SK-N-MC (cell line): ENCODE measurements around the gene CARD10.
"Not testable (repeated sequence)": the region's sequence is repeated elsewhere in the genome, so short reads cannot be mapped to it uniquely, and the experiment has no call there.

Experiments
- DNase-seq: peaks from one replicate; pipeline ENCODE4 v3.0.0-alpha.2; 2011; ENCODE audit warnings: low read depth, low spot score
- H3K27ac ChIP-seq: fragments of 200-600 bp; sonication (generic); 2 replicates; pipeline ENCODE4 v1.5.1; 2016; ENCODE audit warnings: mixed run types
- H3K36me3 ChIP-seq: fragments of 200-600 bp; sonication (generic); 2 replicates; pipeline ENCODE4 v1.6.1; 2017; ENCODE audit warnings: antibody characterized with exemption, low read length, mixed read lengths; ENCODE audit not compliant: insufficient read depth
- H3K4me3 ChIP-seq: fragments of 200-600 bp; sonication (generic); 2 replicates; pipeline ENCODE4 v1.5.1; 2016
- H3K9ac ChIP-seq: fragments of 200-600 bp; sonication (generic); 2 replicates; pipeline ENCODE4 v1.8.0; 2017; ENCODE audit warnings: mixed run types, mixed read lengths; ENCODE audit not compliant: insufficient read length
- H3K9me3 ChIP-seq: fragments of 200-600 bp; sonication (generic); 2 replicates; pipeline ENCODE4 v1.6.1; 2017; ENCODE audit warnings: low read depth, mild to moderate bottlenecking, antibody characterized with exemption, low read length, moderate library complexity, mixed read lengths
- EZH2 ChIP-seq: fragments of 200-600 bp; sonication (generic); IDR thresholded peaks from one replicate; pipeline ENCODE4 v1.6.1; 2017; ENCODE audit warnings: antibody characterized with exemption
- FOXP2 ChIP-seq: optimal IDR thresholded peaks from 2 replicates; pipeline ENCODE3; 2011; ENCODE audit warnings: mild to moderate bottlenecking, moderate library complexity; ENCODE audit not compliant: insufficient read depth; ENCODE audit errors: extremely low read length, control extremely low read depth
- POLR2AphosphoS5 ChIP-seq: IDR thresholded peaks from 2 replicates; pipeline ENCODE4 v1.6.1; 2012; ENCODE audit warnings: mild to moderate bottlenecking, low read depth, low read length, borderline replicate concordance

The CARD10 gene

DNA sequence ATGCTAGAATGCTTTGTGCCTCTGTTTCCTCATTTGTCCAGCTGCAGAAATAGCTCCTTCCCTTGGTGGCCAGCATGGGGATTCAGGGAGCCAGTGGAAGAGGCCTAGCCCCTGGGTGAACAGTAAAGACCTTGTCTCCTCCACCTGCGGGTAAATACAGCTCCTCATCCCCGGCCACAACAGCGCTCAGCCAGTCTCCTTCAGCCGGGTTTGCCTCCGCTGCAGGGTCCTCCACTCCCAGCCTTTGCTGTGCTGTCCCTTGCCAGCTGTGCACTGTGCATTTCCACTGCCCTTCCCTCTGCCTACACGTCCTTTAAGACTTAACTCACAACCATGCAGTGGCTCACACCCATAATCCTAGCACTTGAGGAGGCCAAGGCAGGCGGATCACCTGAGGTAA is 39.6 kb upstream of the CARD10 start:
- no peak overlapping the region for H3K4me3 ChIP-seq
- H3K9ac ChIP-seq = no peak overlapping the region
- DNase-seq = no peak
- H3K9me3 ChIP-seq = no peaks in the 10 kb centered on the region
- TF ChIP-seq POLR2AphosphoS5 (no peak), EZH2 (no peak), FOXP2 (no peak)
- H3K36me3 ChIP-seq = no peaks in the 10 kb centered on the region
- no peak overlapping the region for H3K27ac ChIP-seq

DNA sequence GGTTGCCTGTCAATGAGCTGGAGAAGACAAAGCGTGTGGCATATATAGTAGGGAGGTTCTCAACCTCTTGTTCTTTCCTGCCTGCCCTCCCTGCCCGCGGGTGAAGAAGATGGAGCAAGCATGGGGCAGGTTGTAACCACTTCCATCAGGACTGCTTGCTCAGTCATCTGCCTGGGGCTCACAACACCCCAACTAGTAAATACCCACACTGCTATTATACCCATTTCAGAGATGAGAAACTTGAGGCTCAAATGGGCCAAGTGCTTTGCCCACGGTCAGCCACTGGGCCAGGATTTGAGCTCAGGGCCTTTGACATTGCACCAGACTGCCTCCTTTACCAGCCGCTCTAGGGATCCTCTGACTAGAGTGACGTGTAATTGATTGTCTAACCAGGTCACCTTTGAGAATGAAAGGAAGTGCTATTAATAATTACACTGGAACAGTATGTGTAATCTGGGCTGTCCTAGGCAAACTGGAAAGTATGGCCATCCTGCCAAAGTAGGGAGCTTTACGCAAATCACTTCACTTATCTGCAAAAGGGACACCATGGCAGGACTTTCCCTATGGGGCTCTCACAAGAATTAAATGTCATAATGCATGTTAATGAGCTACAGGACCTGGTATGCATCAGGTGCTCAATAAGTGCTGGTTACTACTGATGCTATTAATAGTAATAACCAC is 38.2 kb upstream of the CARD10 start:
- no peak overlapping the region for H3K27ac ChIP-seq

DNA sequence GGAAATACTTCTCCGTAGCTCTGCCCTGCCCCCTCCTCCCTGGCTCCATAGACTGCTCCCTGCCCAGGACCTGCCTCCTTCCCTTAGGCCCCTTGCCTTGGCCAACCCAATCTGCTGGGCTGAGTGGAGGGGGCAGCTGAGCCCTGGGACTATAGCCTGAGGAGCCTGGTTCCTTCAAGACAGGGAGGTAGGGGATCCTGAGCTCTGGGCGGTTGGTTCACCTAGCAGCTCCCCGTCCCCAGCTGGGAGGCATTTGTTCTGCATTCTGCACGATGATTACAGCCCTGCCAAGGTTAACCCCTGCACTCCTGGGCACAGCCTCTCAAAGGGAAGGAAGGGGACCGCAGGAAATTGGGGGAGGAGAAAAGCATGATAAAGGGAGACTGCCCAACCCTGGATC is 37.5 kb upstream of the CARD10 start:
- TF ChIP-seq POLR2AphosphoS5 = no peak
- Histone ChIP-seq H3K9me3 (no peaks in the 10 kb centered on the region), H3K4me3 (no peak overlapping the region), H3K27ac (no peak overlapping the region), H3K36me3 (no peaks in the 10 kb centered on the region), H3K9ac (no peak overlapping the region)
- DNase-seq = no peak

More for the DNA sequence above, 38.2 kb upstream of the CARD10 start:
- no peak for DNase-seq
- Histone ChIP-seq H3K9ac (no peak overlapping the region), H3K9me3 (no peaks in the 10 kb centered on the region), H3K36me3 (no peaks in the 10 kb centered on the region), H3K4me3 (no peak overlapping the region)
- TF ChIP-seq EZH2 (no peak), FOXP2 (no peak), POLR2AphosphoS5 (no peak)

DNA sequence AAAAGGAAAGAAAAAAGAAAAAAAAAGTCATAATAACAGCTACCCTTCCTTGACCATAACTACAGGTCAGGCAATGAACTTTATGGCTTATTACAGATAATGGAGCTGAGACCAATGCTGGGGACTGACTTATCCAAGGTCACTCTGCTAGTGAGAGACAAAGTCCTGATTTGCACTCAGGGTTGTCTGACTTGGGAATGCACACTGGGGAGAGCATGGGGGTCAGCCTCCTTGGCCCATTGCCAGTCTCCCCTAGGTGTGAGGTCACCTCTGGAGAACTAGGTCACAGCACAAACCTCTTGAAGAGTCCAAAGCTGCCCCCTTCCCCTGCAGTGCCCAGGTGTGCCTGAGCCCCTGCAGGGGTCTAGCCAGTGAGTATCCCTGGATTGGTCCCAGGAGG is 35.8 kb upstream of the CARD10 start:
- Histone ChIP-seq H3K9ac (no peak overlapping the region), H3K9me3 (no peaks in the 10 kb centered on the region), H3K27ac (no peak overlapping the region), H3K36me3 (no peaks in the 10 kb centered on the region), H3K4me3 (no peak overlapping the region)
- DNase-seq = no peak
- no peak for TF ChIP-seq POLR2AphosphoS5
- no peak for TF ChIP-seq FOXP2
- no peak for TF ChIP-seq EZH2

DNA sequence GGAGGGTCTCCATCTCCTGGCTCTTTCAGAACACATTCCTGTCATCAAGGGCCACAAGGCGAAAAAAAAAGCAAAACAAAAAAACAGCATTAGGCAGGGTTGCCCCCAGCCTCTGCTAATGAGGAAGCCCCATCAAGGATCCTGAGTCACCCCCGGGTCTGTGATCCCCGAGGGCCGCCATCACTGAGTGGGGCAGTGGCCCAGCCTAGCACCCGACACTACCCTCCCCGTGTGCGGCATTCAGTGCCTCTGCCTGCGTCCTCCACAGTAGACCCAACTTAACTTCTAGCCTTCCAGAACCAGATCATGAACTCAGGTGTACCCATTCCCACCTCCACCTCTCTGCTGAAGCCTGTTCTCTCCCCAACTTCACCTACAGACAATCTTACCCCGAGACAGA is 34.5 kb upstream of the CARD10 start:
- TF ChIP-seq FOXP2 (no peak), EZH2 (no peak), POLR2AphosphoS5 (no peak)
- no peak overlapping the region for H3K27ac ChIP-seq

DNA sequence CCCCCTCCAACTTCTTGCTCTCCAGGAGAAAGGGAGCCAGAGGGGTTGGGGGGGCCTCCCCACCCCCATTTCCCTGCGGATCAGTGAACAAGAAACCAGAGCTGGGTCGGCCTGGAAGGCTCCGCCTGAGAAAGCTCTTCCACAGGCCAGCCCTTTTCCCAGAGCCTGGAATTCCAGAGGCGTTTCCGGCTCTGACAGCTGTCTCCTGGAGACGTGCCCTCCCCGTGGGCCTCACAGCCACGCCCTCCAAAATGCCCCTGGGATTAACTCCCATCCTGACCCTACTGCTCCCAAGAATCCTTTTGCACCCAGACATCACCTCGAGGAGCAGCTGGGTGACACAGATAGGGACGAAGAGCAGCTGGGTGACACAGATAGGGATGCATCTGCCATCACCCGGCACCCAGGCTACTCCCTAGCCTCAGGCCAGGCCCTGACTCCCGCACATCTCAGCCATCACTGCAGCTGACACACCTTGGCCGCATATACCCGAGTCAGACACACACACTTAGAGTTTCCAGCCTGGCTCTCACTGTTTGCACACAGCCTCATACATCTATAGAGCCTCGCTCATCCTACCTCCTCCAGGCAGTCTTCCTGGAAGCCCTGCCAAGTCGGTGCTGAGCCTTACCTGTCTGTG is 33.4 kb upstream of the CARD10 start:
- no peaks in the 10 kb centered on the region for H3K9me3 ChIP-seq
- no peak overlapping the region for H3K27ac ChIP-seq
- no peak for TF ChIP-seq POLR2AphosphoS5
- no peak overlapping the region for H3K4me3 ChIP-seq
- no peak for DNase-seq
- no peak overlapping the region for H3K9ac ChIP-seq
- no peaks in the 10 kb centered on the region for H3K36me3 ChIP-seq

More for the DNA sequence above, 34.5 kb upstream of the CARD10 start:
- DNase-seq = no peak
- Histone ChIP-seq H3K36me3 (no peaks in the 10 kb centered on the region), H3K4me3 (no peak overlapping the region), H3K9me3 (no peaks in the 10 kb centered on the region), H3K9ac (no peak overlapping the region)

DNA sequence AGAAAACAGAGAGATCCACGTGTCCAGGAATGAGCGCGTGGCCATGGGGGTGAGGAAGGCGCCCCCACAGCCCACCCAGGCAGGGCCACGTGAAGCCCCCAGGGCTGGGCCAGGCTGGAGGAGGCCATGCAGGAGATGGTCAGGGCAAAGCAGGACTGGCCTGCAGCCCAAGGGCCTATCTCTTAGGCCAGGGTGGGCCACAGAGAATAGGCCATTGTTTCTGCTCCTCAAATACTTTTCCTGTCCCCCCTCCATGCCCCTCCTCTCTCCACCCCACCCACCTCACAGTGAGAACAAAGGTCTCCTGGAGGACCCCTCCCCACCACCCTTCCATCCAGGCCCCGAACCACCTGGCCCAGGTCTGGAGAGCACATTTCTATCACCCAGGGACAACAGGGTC is 32.8 kb upstream of the CARD10 start:
- Histone ChIP-seq H3K4me3 (no peak overlapping the region), H3K9ac (no peak overlapping the region), H3K9me3 (no peaks in the 10 kb centered on the region), H3K27ac (no peak overlapping the region), H3K36me3 (no peaks in the 10 kb centered on the region)
- DNase-seq = no peak
- TF ChIP-seq FOXP2 (no peak), EZH2 (no peak), POLR2AphosphoS5 (no peak)

DNA sequence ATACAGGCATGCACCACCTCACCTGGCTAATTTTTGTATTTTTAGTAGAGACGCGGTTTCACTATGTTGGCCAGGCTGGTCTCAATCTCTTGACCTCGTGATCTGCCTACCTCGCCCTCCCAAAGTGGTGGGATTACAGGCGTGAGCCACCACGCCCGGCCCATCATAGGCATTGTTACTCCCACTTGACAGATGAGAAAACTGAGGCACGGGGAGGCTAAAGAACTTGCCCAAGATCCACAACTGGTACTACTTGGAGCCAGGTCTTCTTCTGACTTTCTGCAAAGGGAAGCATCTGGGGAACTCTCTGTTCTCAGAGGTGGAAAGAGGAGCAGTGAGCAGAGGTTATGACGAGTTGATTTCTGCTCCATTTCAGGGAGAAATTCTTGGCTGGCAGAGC is 31.7 kb upstream of the CARD10 start:
- not testable (repeated sequence) for DNase-seq, H3K4me3 ChIP-seq, H3K27ac ChIP-seq, H3K9ac ChIP-seq, H3K9me3 ChIP-seq, H3K36me3 ChIP-seq

DNA sequence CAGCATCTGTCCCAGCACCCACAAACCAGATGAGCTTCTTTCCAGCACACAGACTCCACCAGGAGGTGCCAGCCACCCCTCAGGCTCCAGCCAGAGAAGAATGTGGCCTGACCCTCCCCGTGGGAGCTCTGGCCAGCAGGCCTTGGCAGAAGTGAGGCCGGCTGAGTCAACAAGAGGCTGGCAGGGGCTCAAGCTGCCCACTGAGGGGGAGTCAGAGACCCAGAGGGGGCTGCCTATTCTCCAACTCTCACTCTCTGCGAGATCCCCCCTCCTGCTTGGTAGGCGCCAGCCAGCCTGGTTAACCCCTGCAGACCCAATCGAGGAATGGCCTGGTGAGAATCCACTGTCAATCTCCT is 30.5 kb upstream of the CARD10 start:
- Histone ChIP-seq H3K36me3 (no peaks in the 10 kb centered on the region), H3K9ac (no peak overlapping the region), H3K27ac (no peak overlapping the region), H3K4me3 (no peak overlapping the region), H3K9me3 (no peaks in the 10 kb centered on the region)
- no peak for DNase-seq
- TF ChIP-seq EZH2 (no peak), FOXP2 (no peak), POLR2AphosphoS5 (no peak)
